Lower leg skin (tissue), 3 donors: Measurements from ENCODE around the gene CCDC8.
"Not testable (repeated sequence)": the region's sequence is repeated elsewhere in the genome, so short reads cannot be mapped to it uniquely, and the experiment has no call there.

ENCODE experiments used
- POLR2A ChIP-seq, 2 donors: fragments of 450-650 bp; IDR thresholded peaks; one replicate each; pipeline ENCODE4 v1.6.1; 2016 to 2017; ENCODE audit warnings: antibody characterized with exemption in 2 of 2, mild to moderate bottlenecking in 1 of 2, moderate library complexity in 1 of 2
- TF ChIP-seq, protein P1 (sequence below), 3 donors: fragments of 450-650 bp; IDR thresholded peaks; one replicate each; pipeline ENCODE4 v1.5.1; 2016; ENCODE audit warnings: antibody characterized with exemption in 3 of 3, mild to moderate bottlenecking in 3 of 3, moderate library complexity in 2 of 3

GRCh38 chr19:46414899-46415298 is 1.5 kb upstream of the CCDC8 start:
- TF ChIP-seq POLR2A (IDR thresholded peaks at IDR 0.05): not testable (repeated sequence)
- TF ChIP-seq, protein P1, sequence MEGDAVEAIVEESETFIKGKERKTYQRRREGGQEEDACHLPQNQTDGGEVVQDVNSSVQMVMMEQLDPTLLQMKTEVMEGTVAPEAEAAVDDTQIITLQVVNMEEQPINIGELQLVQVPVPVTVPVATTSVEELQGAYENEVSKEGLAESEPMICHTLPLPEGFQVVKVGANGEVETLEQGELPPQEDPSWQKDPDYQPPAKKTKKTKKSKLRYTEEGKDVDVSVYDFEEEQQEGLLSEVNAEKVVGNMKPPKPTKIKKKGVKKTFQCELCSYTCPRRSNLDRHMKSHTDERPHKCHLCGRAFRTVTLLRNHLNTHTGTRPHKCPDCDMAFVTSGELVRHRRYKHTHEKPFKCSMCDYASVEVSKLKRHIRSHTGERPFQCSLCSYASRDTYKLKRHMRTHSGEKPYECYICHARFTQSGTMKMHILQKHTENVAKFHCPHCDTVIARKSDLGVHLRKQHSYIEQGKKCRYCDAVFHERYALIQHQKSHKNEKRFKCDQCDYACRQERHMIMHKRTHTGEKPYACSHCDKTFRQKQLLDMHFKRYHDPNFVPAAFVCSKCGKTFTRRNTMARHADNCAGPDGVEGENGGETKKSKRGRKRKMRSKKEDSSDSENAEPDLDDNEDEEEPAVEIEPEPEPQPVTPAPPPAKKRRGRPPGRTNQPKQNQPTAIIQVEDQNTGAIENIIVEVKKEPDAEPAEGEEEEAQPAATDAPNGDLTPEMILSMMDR (IDR thresholded peaks at IDR 0.05): not testable (repeated sequence)
